Muscle of leg (tissue), 11 donors: ENCODE measurements around the gene SUCNR1. TPM values are rescaled to one million over a fixed set of nuclear protein-coding genes. Genes with fewer than 3 reads are reported as not detected.
"Not testable (repeated sequence)": the region's sequence is repeated elsewhere in the genome, so short reads cannot be mapped to it uniquely, and the experiment has no call there.

Experiments
- DNase-seq: peaks from one replicate; pipeline ENCODE4 v3.0.0; 2013
- H3K27ac ChIP-seq: one replicate; pipeline ENCODE4 v1.5.1; 2013; ENCODE audit warnings: mild to moderate bottlenecking, low read length, control low read depth
- H3K27me3 ChIP-seq: one replicate; pipeline ENCODE4 v1.6.1; 2013; ENCODE audit warnings: low read length; ENCODE audit not compliant: control insufficient read depth, insufficient read depth
- H3K36me3 ChIP-seq: one replicate; pipeline ENCODE4 v1.6.1; 2013; ENCODE audit warnings: low read length; ENCODE audit not compliant: control insufficient read depth, insufficient read depth
- H3K4me1 ChIP-seq: one replicate; pipeline ENCODE4 v1.6.1; 2013; ENCODE audit warnings: low read length; ENCODE audit not compliant: control insufficient read depth, insufficient read depth
- H3K4me3 ChIP-seq: one replicate; pipeline ENCODE4 v1.5.1; 2013; ENCODE audit warnings: low read length, control low read depth
- H3K9me3 ChIP-seq: replicated peaks from 2 replicates; pipeline ENCODE4 v1.6.1; 2013; ENCODE audit warnings: low read depth, low read length; ENCODE audit not compliant: control insufficient read depth
- WGBS: methylation state at CpG from one replicate; pipeline ENCODE4 v1.1.5; 2013; ENCODE audit warnings: missing lambda C conversion rate; ENCODE audit not compliant: insufficient coverage; 5-methylcytosine and 5-hydroxymethylcytosine counted together
- polyA plus RNA-seq, 8 donors: library from polyadenylated mRNA; unstranded; fragments of 120-200 nt; gene quantifications; one replicate each; pipeline versions ENCODE4 v1.2.1 to v1.2.3, GENCODE V29; 2013; ENCODE audit warnings: inconsistent platforms in 1 of 8, low replicate concordance in 1 of 8; ENCODE audit not compliant: insufficient read length in 8 of 8, insufficient read depth in 1 of 8
- total RNA-seq: library from RNA; stranded (reverse); fragments of 120-200 nt; gene quantifications from one replicate; pipeline ENCODE4 v1.2.4, GENCODE V29; 2013

Gene SUCNR1
- total and polyA plus RNA-seq, 9 donors: 0.04 to 0.20 (median 0.08) TPM; not detected in 2

DNA sequence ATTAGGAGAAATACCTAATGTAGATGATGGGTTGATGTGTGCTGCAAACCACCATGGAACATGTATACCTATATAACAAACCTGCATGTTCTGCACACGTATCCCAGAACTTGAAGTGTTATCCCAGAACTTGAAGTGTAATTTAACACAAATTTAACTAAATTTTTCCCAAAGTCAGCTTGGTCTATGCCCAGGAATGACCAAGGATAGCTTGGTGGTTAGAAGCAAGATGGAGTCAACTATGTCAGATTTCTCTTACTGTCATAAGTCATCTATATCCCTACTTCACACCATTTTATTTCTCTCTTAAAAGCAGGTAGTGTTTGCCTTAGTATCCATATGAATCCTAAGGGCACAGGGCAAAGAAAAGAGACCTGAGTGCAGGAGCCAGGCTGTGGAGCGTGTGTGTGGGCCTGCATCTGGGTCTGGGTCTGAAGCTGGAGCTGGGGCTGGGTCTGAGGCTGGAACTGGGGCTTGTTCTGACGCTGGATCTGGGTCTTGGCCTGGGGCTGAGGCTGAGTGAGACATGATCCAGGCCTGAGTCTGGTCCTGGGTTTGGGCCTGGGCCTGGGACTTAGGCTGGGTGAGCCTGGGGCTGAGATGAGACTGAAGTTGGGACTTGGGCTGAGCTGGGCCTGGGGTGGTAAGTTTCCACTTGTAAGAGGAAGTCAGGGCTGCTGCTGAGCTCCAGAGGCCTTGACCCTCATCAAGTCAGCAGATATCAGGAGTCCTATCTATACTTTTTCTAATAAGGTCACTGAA lies 14.2 kb downstream of the SUCNR1 start:
- not testable (repeated sequence) for H3K9me3 ChIP-seq, H3K4me3 ChIP-seq, H3K27ac ChIP-seq, H3K36me3 ChIP-seq, DNase-seq, H3K4me1 ChIP-seq, H3K27me3 ChIP-seq
- WGBS: no CpG with 5 or more reads among the region's 3 CpGs

DNA sequence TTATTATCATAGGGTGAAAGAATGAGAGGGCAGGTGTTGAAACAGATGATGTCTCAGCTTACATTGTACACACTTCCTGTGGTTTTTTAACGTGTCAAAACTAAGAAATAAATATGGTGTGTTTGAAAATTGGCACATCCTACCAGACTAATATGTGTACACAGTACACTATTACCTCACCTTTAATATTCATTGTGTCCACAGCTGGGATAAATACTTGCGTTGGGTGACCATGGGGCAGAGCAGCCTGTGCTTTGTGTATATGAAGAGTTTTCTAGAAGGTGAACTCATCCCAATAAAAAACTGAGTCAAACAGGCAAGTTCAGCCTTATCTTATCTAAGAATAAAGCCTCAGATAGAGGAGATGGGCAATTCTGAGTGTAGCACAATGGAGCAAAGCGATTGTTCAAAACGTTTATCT lies 17.3 kb downstream of the SUCNR1 start:
- H3K36me3 ChIP-seq: no peaks in the 10 kb centered on the region
- no CpG with 5 or more reads among the region's 4 CpGs for WGBS
- no peak for DNase-seq
- H3K27me3 ChIP-seq: no peaks in the 10 kb centered on the region
- H3K9me3 ChIP-seq: no peaks in the 10 kb centered on the region
- no peaks in the 10 kb centered on the region for H3K4me1 ChIP-seq
- no peak overlapping the region for H3K4me3 ChIP-seq
- H3K27ac ChIP-seq: no peak overlapping the region

DNA sequence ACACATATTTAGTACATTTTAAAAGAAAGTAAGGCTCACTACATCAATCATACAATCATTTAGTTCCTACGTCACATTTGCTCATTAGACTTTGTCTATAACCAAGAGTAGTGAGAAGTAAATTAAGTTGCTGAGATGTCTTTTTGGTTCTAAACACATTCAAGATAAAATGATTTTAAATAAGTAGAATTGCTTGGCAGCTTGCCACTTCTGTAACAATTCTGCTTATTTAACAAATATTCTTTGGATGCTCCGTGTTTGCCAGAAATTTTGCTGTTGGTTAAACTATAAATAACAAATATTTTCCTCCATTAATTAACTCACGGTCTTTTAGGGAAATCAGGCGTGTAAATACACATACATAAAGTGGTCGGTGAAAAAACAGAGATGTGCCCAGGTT lies 18.3 kb downstream of the SUCNR1 start:
- Histone ChIP-seq H3K9me3 (no peaks in the 10 kb centered on the region), H3K27ac (no peak overlapping the region), H3K27me3 (no peaks in the 10 kb centered on the region), H3K4me3 (no peak overlapping the region), H3K36me3 (no peaks in the 10 kb centered on the region), H3K4me1 (no peaks in the 10 kb centered on the region)
- no peak for DNase-seq
- WGBS: 83% methylated on average over 2 of the region's 5 CpGs

GRCh38 chr3:151894219-151894618 lies 20.8 kb downstream of the SUCNR1 start:
- Histone ChIP-seq H3K27ac (no peak overlapping the region), H3K4me1 (no peaks in the 10 kb centered on the region), H3K4me3 (no peak overlapping the region), H3K36me3 (no peaks in the 10 kb centered on the region), H3K27me3 (no peaks in the 10 kb centered on the region), H3K9me3 (no peaks in the 10 kb centered on the region)
- no peak for DNase-seq

DNA sequence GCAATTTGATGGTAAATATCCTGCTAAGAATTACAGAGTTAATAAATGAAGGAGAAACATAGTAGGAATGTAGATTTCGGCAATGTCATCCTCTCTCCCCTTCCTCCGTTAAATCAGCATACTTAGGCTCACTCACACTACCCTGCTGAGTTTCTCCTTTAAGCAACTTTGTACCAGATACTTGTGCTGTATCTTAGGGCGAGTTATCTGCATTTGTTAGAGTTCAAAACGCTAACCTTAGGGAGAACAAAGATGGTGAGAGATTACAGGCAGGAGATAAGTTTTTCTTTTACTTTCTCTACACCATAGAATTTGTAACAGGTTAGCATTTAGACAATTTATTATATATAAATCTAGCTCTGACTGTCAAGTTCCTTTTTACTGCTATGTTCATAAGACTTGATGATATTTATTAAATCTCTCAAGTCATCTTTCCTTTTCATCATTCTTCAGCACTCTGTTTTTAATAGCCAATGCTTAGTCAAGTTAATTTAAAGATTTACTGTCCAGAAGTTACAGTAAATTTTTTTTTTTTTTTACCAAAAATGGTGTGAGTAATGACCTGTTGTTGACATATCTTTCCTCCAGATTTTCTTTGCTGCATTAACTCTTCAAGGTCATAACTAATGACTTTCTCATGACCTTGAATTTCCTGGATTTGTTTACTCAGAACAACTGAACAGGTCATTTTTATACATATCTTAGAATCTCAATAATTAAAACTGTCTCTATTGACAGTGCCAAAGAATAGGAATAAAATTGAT lies 22.2 kb downstream of the SUCNR1 start:
- Histone ChIP-seq H3K4me3 (no peak overlapping the region), H3K27ac (no peak overlapping the region), H3K9me3 (no peaks in the 10 kb centered on the region), H3K36me3 (no peaks in the 10 kb centered on the region), H3K27me3 (no peaks in the 10 kb centered on the region), H3K4me1 (no peaks in the 10 kb centered on the region)
- WGBS: no CpG with 5 or more reads among the region's 4 CpGs
- no peak for DNase-seq

- Histone ChIP-seq H3K4me1 (no peaks in the 10 kb centered on the region), H3K27me3 (no peaks in the 10 kb centered on the region), H3K36me3 (no peaks in the 10 kb centered on the region), H3K4me3 (no peak overlapping the region), H3K27ac (no peak overlapping the region), H3K9me3 (no peaks in the 10 kb centered on the region)
- no peak for DNase-seq
- WGBS: 74% methylated on average over 2 of the region's 4 CpGs
Measured at GRCh38 chr3:151896246-151897012, 23.0 kb downstream of the SUCNR1 start.

DNA sequence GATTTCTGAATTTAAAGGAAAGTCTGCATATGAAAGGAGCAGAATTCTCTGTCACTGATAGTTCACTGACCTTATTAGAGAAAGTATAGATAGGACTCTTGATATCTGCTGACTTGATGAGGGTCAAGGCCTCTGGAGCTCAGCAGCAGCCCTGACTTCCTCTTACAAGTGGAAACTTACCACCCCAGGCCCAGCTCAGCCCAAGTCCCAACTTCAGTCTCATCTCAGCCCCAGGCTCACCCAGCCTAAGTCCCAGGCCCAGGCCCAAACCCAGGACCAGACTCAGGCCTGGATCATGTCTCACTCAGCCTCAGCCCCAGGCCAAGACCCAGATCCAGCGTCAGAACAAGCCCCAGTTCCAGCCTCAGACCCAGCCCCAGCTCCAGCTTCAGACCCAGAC lies 24.7 kb downstream of the SUCNR1 start:
- no CpG with 5 or more reads among the region's 1 CpG for WGBS
- H3K9me3 ChIP-seq: not testable (repeated sequence)

DNA sequence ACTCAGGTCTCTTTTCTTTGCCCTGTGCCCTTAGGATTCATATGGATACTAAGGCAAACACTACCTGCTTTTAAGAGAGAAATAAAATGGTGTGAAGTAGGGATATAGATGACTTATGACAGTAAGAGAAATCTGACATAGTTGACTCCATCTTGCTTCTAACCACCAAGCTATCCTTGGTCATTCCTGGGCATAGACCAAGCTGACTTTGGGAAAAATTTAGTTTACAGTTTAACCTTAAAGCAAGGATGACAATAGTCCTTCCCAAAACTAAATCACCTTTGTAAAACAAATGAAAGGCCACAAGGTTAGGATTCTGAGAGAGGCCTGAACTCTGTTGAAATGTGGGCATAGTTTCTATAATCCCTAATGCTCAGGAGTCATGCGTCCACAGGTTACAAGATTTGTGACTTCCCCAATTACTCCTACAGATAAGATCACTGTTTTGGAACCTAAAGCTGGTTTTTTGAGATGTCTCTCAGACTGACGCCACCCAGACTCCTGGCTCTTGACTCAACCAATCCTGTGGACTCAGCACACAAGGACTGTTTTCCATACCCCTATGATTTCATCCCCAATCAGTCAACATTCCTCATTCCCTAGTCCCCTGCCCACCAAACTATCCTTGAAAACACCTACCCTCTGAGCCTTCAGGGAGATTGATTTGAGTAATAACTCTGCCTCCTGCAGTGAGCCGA lies 25.3 kb downstream of the SUCNR1 start:
- not testable (repeated sequence) for H3K4me3 ChIP-seq, H3K9me3 ChIP-seq
- 100% methylated on average over 1 of the region's 3 CpGs for WGBS

More for the DNA sequence above, 24.7 kb downstream of the SUCNR1 start:
- H3K27me3 ChIP-seq, H3K36me3 ChIP-seq, H3K4me1 ChIP-seq, DNase-seq, H3K27ac ChIP-seq, H3K4me3 ChIP-seq: not testable (repeated sequence)

DNA sequence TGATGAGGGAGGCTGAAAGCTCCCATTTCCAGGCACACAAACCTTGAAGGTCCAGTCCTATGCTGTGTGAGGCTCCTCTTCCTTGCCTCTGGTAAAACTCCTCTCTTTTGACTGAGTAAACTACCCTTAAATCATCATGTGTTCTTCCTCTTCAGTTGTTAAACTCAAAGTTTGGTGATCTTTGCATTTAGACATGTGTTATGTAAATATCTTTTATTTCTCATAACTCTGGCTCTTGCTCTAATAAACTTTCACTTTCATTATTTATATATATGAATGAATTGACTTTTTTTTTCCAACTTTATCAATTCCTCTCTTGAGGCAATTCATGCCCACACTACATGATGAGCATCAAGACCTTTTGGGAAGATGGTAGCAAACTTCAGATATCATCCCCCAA lies 26.6 kb downstream of the SUCNR1 start:
- Histone ChIP-seq H3K27ac (no peak overlapping the region), H3K27me3 (no peaks in the 10 kb centered on the region), H3K4me1 (peaks cover 3% of the 10 kb centered on the region), H3K9me3 (no peaks in the 10 kb centered on the region), H3K36me3 (no peaks in the 10 kb centered on the region), H3K4me3 (no peak overlapping the region)
- no peak for DNase-seq

More for the DNA sequence above, 25.3 kb downstream of the SUCNR1 start:
- not testable (repeated sequence) for H3K27ac ChIP-seq, H3K27me3 ChIP-seq, H3K36me3 ChIP-seq, DNase-seq, H3K4me1 ChIP-seq

DNA sequence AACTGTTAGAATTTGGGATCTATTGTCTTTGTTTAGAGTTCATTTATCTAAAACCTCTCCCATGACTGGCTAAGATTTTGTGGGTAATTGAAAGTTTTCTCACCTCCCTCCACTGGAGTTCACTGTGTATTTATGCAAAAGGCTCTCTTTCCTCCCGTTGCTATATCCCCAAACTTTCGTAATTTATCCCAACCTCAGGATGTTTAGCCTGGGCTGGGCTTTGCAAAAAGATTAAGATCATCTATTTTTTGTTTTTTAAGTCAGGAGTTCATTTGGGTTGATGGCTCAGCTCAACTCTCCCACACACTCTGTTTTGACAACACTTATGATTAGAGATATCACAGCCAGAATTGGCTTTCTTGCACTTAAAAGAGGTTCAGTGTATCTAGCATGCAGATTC lies 27.0 kb downstream of the SUCNR1 start:
- H3K4me3 ChIP-seq: no peak overlapping the region
- WGBS: no CpG with 5 or more reads among the region's 2 CpGs
- no peak for DNase-seq
- H3K36me3 ChIP-seq: no peaks in the 10 kb centered on the region
- peaks cover 3% of the 10 kb centered on the region for H3K4me1 ChIP-seq
- no peak overlapping the region for H3K27ac ChIP-seq
- H3K27me3 ChIP-seq: no peaks in the 10 kb centered on the region
- H3K9me3 ChIP-seq: no peaks in the 10 kb centered on the region
